Hepatocyte (in vitro differentiated cells): ENCODE results near the gene CACNA1C.

ENCODE experiments used
- EZH2 ChIP-seq: fragments of 200-600 bp; sonication (generic); IDR thresholded peaks from 2 replicates; pipeline ENCODE4 v1.6.1; 2016; ENCODE audit warnings: antibody characterized with exemption, mild to moderate bottlenecking, borderline replicate concordance
- EZH2phosphoT487 ChIP-seq: fragments of 200-600 bp; sonication (generic); IDR thresholded peaks from one replicate; pipeline ENCODE4 v1.6.1; 2018; ENCODE audit warnings: antibody characterized with exemption, mild to moderate bottlenecking, low read depth, moderate library complexity; ENCODE audit not compliant: unreplicated experiment, severe bottlenecking
- TF ChIP-seq, protein P1 (sequence below): fragments of 200-600 bp; sonication (generic); IDR thresholded peaks from 2 replicates; pipeline ENCODE4 v1.5.1; 2016; ENCODE audit warnings: antibody characterized with exemption, mild to moderate bottlenecking; ENCODE audit not compliant: poor library complexity

GRCh38 chr12:2682296-2683251, 629.8 kb downstream of the CACNA1C start:
- TF ChIP-seq, protein P1, sequence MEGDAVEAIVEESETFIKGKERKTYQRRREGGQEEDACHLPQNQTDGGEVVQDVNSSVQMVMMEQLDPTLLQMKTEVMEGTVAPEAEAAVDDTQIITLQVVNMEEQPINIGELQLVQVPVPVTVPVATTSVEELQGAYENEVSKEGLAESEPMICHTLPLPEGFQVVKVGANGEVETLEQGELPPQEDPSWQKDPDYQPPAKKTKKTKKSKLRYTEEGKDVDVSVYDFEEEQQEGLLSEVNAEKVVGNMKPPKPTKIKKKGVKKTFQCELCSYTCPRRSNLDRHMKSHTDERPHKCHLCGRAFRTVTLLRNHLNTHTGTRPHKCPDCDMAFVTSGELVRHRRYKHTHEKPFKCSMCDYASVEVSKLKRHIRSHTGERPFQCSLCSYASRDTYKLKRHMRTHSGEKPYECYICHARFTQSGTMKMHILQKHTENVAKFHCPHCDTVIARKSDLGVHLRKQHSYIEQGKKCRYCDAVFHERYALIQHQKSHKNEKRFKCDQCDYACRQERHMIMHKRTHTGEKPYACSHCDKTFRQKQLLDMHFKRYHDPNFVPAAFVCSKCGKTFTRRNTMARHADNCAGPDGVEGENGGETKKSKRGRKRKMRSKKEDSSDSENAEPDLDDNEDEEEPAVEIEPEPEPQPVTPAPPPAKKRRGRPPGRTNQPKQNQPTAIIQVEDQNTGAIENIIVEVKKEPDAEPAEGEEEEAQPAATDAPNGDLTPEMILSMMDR = peak; percentile 61
- TF ChIP-seq EZH2phosphoT487 = no peak
- TF ChIP-seq EZH2 = no peak
